K562 (cell line): Measurements from ENCODE around the gene OR9A4.

Experiments
- ATF3 ChIP-seq, 2 experiments: fragments of 450-650 bp in 1 of 2; sonication (generic) in 1 of 2; formaldehyde crosslinking in 1 of 2; IDR thresholded peaks in 1 of 2; conservative IDR thresholded peaks in 1 of 2; 2 replicates each; pipeline versions ENCODE4 v1.6.1 to v1.8.1; 2016 to 2023; ENCODE audit warnings: mild to moderate bottlenecking in 2 of 2, moderate library complexity in 2 of 2, inconsistent platforms in 1 of 2, missing genetic modification reagents in 1 of 2
- BHLHE40 ChIP-seq: IDR thresholded peaks from 2 replicates; pipeline ENCODE4 v1.6.1; 2011; ENCODE audit warnings: low read length, improper control_type of control experiment
- CHD7 ChIP-seq: fragments of 200-600 bp; sonication (generic); IDR thresholded peaks from one replicate; pipeline ENCODE4 v1.6.1; 2012; ENCODE audit warnings: mild to moderate bottlenecking, low read depth, low read length, inconsistent platforms
- CREM ChIP-seq: IDR thresholded peaks from 2 replicates; pipeline ENCODE4 v1.6.1; 2014; ENCODE audit warnings: antibody characterized with exemption, low read depth
- CTCF ChIP-seq, 3 experiments: IDR thresholded peaks in 2 of 3; conservative IDR thresholded peaks in 1 of 3; 2 replicates each; pipeline ENCODE4 v1.5.1; 2011 to 2012; ENCODE audit warnings: low read length in 3 of 3, mild to moderate bottlenecking in 3 of 3, control low read depth in 2 of 3, improper control_type of control experiment in 1 of 3, inconsistent platforms in 1 of 3, low read depth in 1 of 3, mixed read lengths in 1 of 3, moderate library complexity in 1 of 3; ENCODE audit not compliant: insufficient read depth in 2 of 3
- EGR1 ChIP-seq: fragments of 450-650 bp; conservative IDR thresholded peaks from 2 replicates; pipeline ENCODE4 v1.6.1; 2017; ENCODE audit warnings: mild to moderate bottlenecking
- EZH2 ChIP-seq: IDR thresholded peaks from 2 replicates; pipeline ENCODE4 v1.6.1; 2012; ENCODE audit warnings: low read depth, mild to moderate bottlenecking, inconsistent platforms, low read length, borderline replicate concordance
- FOXP4 ChIP-seq: sonication (generic); formaldehyde crosslinking; IDR thresholded peaks from 2 replicates; pipeline ENCODE4 v1.8.0; 2022; ENCODE audit warnings: mild to moderate bottlenecking, missing genetic modification reagents, borderline replicate concordance
- MED1 ChIP-seq: sonication (generic); formaldehyde crosslinking; IDR thresholded peaks from 2 replicates; pipeline ENCODE4 v1.8.1; 2023; ENCODE audit warnings: missing genetic modification reagents, borderline replicate concordance
- RAD21 ChIP-seq, 2 experiments: fragments of 250-450 bp in 1 of 2; fragments of 450-650 bp in 1 of 2; sonication (Bioruptor Pico) in 1 of 2; formaldehyde crosslinking in 1 of 2; IDR thresholded peaks in 1 of 2; conservative IDR thresholded peaks in 1 of 2; 2 replicates each; pipeline versions ENCODE4 v1.4.0 to v1.8.0; 2020 to 2022; ENCODE audit warnings: mild to moderate bottlenecking in 2 of 2, moderate library complexity in 1 of 2
- RAD51 ChIP-seq: fragments of 450-650 bp; IDR thresholded peaks from 2 replicates; pipeline ENCODE4 v1.7.1; 2016; ENCODE audit warnings: low read depth, mild to moderate bottlenecking, borderline replicate concordance
- SETDB1 ChIP-seq: IDR thresholded peaks from one replicate; pipeline ENCODE4 v1.6.1; 2012; ENCODE audit warnings: low read length, control low read depth, inconsistent platforms
- SUPT5H ChIP-seq: fragments of 450-650 bp; IDR thresholded peaks from 2 replicates; pipeline ENCODE4 v1.6.1; 2016
- ZNF830 ChIP-seq: fragments of 250-450 bp; sonication (Bioruptor Pico); IDR thresholded peaks from 2 replicates; pipeline ENCODE4 v1.5.0; 2021; ENCODE audit warnings: mild to moderate bottlenecking

- TF ChIP-seq CTCF (IDR thresholded peaks at IDR 0.05 in 2 of 3, conservative IDR thresholded peaks at IDR 0.05 in 1 of 3; ENCODE audit: insufficient read depth in 2 of 3, low read depth in 1 of 3, low read length in 3 of 3) (no peak), BHLHE40 (no peak), RAD51 (no peak), SETDB1 (no peak), CHD7 (no peak), FOXP4 (CRISPR knock-in tag) (no peak), SUPT5H (no peak), EZH2 (no peak), ATF3 (IDR thresholded peaks at IDR 0.05) (no peak), ATF3 (CRISPR knock-in tag; conservative IDR thresholded peaks at IDR 0.05) (no peak), EGR1 (no peak), CREM (no peak), MED1 (CRISPR knock-in tag) (no peak), RAD21 (CRISPR knock-in tag; conservative IDR thresholded peaks at IDR 0.05 in 1 of 2, IDR thresholded peaks at IDR 0.05 in 1 of 2) (no peak), ZNF830 (no peak)
Measured at GRCh38 chr7:141874787-141875186, 41.4 kb upstream of the OR9A4 start.
